T-helper 2 cell treated with Interferon-gamma antibody and Interleukin-4, amounts not matched to agents 5 μg/mL and 100 μg/mL, for 36 hours (primary cell): ENCODE results near the gene URAD.

Source experiments
- DNase-seq: peaks from one replicate; pipeline ENCODE4 v3.0.0; 2021; ENCODE audit warnings: low spot score
- H3K27ac Mint-ChIP-seq: one replicate; pipeline ENCODE4 v1.8.0; 2021; ENCODE audit warnings: mild to moderate bottlenecking, mixed read lengths
- H3K27me3 Mint-ChIP-seq: one replicate; pipeline ENCODE4 v1.8.0; 2021; ENCODE audit warnings: low read depth, mixed read lengths
- H3K36me3 Mint-ChIP-seq: one replicate; pipeline ENCODE4 v1.8.0; 2021; ENCODE audit warnings: low read depth, mixed read lengths
- H3K4me1 Mint-ChIP-seq: one replicate; pipeline ENCODE4 v1.8.0; 2021; ENCODE audit warnings: low read depth, mixed read lengths
- H3K4me3 Mint-ChIP-seq: one replicate; pipeline ENCODE4 v1.8.0; 2022; ENCODE audit warnings: mild to moderate bottlenecking, moderate library complexity, mixed read lengths
- H3K9me3 Mint-ChIP-seq: one replicate; pipeline ENCODE4 v1.8.0; 2021; ENCODE audit warnings: mixed read lengths

Gene URAD

DNA sequence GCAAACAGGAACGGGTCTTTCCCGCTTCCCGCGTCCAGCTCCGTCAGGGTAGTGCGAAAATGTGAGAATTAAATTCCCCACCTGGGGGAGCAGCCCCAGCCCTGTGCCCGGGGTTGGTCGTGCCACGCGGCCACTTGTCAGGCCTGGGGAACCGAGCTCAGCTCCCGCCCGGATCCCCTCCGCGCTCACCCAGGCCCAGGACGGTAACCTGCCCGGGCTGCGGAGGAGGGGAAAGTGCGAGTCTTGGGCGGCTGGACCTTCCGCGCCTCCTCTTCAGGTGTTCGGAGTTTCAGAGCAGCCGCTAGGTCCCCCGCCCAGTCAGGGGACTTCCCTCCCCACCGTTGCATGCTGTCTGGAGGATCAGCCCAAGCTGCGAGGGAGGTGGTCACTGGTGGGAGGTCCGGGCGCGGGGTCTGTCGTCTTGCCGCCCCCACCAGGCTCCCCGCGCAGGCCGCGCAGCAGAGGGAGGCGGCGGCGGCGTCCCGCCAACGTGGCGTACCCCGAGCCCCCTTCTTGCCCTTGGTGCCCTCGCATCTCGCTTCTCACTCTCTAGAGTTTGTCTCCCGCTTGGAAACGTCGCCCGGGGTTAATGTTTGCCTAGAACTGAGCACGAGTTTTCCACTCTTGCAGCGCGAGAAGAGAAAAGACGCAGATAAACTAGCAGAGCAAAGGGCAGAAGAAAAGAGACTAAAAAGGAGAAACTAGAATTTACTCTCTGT lies 8.1 kb downstream of the URAD start:
- Mint-ChIP-seq H3K9me3 (no peaks in the 10 kb centered on the region), H3K4me3 (no peak overlapping the region), H3K36me3 (no peaks in the 10 kb centered on the region), H3K4me1 (peaks cover 3% of the 10 kb centered on the region), H3K27ac (no peak overlapping the region), H3K27me3 (peaks cover 73% of the 10 kb centered on the region)
- no peak for DNase-seq

DNA sequence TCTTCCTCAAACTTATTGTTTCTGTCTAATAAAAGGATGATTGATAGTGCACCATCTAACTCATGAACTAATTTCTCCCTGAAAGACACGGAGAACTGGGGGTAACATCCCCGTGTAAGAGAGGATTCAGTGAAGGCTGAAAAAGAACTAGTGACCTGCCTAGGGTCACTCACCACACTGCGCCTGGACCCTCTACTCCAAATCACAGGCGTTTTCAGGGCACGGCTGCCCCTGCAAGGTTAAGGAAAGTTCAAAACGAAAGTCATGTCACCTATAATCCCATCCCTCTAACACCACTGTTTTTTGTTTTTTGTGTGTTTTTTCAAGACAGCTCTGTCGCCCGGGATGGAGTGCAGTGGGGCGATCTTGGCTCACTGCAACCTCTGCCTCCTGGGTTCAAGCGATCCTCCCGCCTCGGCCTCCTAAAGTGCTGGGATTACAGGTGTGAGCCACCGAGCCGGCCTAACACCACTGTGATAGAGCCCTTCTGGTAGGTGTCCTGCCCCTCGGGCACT lies 8.7 kb downstream of the URAD start:
- Mint-ChIP-seq H3K9me3 (no peaks in the 10 kb centered on the region), H3K4me3 (no peak overlapping the region), H3K27ac (peak overlapping the region; percentile 49), H3K4me1 (peaks cover 6% of the 10 kb centered on the region), H3K36me3 (no peaks in the 10 kb centered on the region), H3K27me3 (peaks cover 79% of the 10 kb centered on the region)
- DNase-seq = no peak

DNA sequence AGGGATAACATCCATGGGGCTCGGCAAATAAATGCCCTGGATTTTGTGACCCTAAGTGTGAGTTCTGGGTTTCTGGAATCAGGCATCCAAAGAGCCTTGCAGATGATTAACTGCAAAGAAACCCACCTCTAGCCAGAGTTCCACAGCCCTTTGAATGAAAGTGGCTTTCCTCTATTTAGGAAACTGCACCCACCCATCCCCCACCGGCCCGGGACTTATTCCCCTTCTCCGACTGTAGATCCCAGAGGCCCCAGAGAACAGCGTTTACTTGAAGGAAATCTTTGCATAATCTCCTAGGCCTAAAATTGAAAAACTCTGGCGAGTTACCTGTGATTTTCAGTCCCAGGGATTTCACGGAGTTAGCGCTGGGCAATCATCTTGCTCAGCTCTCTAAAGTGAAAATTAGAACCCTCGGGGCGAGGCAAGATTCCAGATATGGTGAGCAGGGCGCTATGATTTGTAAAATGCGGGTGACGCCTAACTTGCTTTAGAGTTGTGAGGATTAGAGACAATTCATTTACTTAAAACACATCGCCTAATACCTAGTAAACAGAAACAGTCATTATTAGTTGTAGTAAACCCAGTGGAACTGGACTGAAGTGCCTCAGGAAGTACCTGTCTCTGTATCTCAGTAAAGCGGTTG lies 9.4 kb downstream of the URAD start:
- H3K9me3 Mint-ChIP-seq = no peaks in the 10 kb centered on the region
- no peaks in the 10 kb centered on the region for H3K36me3 Mint-ChIP-seq
- H3K4me1 Mint-ChIP-seq = peaks cover 6% of the 10 kb centered on the region
- H3K27ac Mint-ChIP-seq = no peak overlapping the region
- H3K4me3 Mint-ChIP-seq = no peak overlapping the region
- no peak for DNase-seq
- H3K27me3 Mint-ChIP-seq = peaks cover 83% of the 10 kb centered on the region

DNA sequence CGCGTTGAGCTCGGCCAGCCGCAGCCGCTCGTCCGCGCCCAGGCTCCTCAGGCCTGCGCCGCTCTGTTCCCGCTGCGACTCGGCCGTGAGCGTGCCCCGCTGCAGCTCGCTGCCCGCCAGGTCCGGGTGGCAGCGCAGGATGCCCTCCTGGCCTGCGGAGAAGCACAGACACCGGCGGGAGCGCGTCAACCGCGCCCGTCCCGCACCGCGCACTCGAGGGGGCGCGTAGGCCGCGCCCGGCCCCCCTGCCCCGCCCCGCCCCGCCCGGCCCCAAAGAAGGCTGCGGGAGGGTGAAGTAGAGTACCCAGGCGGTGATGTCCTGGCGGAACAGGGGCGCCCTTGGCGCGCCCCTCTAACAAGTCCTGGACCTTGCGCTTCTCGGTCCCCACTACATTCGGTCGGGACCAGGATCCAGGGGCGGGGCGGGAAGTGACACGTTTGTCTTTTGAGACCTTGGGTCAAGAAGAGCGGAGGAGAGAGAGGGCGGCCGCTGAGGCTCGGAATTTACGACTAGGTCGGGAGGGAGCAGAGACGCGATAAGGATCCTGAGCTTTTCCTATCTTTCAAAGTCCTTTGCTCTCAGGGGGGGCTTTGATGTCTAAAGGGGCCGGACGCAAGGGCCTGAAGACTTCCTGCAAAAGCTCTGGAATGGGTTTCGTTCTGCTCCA lies 10.1 kb downstream of the URAD start:
- Mint-ChIP-seq H3K27me3 (peaks cover 85% of the 10 kb centered on the region), H3K27ac (no peak overlapping the region), H3K9me3 (no peaks in the 10 kb centered on the region), H3K4me3 (no peak overlapping the region), H3K4me1 (peaks cover 6% of the 10 kb centered on the region), H3K36me3 (no peaks in the 10 kb centered on the region)
- no peak for DNase-seq

DNA sequence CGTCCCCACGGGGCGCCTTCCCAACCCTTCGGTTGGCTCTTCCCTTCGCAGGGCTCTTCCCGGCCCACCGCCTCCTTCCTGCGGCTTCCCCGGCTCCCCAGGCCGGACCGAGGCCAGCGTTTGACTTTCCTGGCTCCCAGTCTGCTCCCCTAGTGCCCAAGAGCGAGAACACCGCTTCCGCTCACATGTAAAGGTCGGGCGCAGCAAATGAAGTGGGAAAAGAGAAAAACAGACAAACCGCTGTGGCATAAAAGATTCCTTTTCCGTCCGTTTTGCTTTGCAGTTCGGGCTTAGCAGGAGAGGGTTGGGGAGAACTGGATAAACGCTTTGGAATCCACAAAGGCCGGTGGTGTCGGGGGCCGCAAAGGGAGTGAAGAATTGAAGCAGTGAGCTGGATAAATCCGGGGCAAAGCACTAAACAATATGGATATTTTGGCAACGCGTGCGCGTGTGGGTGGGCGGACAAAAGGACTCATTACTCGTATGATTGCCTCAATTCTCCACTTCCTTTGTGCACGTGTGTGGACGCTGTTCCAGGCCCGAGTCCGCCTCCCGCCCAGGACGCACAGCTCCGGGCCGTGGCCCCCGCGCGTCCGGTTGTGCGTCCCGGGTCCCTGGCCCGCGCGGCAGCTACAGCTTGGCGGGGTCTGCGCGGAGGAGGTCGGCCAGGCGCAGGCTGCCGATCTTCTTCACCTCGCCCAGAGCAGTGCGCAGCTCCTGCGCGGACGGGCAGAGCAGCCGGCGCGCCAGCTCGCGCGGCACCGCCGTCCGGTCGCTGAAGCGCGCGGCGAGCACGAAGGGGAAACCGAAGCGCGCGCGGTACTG lies 10.8 kb downstream of the URAD start:
- no peaks in the 10 kb centered on the region for H3K36me3 Mint-ChIP-seq
- H3K27ac Mint-ChIP-seq = peak overlapping the region; percentile 74
- no peak for DNase-seq
- no peak overlapping the region for H3K4me3 Mint-ChIP-seq
- H3K4me1 Mint-ChIP-seq = peaks cover 6% of the 10 kb centered on the region
- H3K27me3 Mint-ChIP-seq = peaks cover 87% of the 10 kb centered on the region
- H3K9me3 Mint-ChIP-seq = no peaks in the 10 kb centered on the region

DNA sequence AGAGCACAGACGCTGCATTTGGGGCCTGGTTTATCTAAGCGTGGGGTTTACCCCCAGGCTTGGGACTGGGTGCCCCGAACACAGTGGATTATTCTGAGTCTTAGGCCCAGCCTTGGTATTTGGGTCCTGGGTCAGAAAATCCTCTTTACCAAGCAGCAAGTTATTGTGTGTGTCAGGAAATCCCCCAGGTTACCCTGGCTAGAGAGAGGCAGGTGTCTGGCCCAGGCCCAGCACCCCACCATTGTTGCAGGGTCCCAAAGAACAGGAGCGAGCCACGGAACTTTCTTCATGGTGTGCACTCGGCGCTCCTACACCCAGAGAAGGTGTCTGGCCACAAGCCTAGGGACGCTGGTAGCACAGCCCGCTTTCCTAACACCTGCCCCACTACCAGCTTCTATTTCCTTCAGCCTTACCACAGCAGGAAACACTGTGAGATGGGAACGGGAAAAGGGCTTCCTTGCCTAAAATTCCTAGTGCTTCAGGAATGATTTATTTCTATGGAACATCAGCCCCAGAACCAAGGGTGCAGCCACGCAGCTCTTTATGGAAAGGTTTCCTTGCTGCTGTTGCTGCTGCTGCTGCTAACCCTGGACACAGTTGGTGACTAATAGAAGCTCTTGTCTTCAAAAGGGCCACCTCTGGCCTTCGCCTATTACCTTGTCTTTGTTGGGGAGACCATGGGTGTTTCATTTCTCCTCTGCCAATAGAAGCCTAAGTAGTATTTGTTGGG lies 12.0 kb downstream of the URAD start:
- no peak overlapping the region for H3K4me3 Mint-ChIP-seq
- no peak overlapping the region for H3K27ac Mint-ChIP-seq
- H3K9me3 Mint-ChIP-seq = no peaks in the 10 kb centered on the region
- no peak for DNase-seq
- no peaks in the 10 kb centered on the region for H3K36me3 Mint-ChIP-seq
- peaks cover 6% of the 10 kb centered on the region for H3K4me1 Mint-ChIP-seq
- H3K27me3 Mint-ChIP-seq = peaks cover 84% of the 10 kb centered on the region

DNA sequence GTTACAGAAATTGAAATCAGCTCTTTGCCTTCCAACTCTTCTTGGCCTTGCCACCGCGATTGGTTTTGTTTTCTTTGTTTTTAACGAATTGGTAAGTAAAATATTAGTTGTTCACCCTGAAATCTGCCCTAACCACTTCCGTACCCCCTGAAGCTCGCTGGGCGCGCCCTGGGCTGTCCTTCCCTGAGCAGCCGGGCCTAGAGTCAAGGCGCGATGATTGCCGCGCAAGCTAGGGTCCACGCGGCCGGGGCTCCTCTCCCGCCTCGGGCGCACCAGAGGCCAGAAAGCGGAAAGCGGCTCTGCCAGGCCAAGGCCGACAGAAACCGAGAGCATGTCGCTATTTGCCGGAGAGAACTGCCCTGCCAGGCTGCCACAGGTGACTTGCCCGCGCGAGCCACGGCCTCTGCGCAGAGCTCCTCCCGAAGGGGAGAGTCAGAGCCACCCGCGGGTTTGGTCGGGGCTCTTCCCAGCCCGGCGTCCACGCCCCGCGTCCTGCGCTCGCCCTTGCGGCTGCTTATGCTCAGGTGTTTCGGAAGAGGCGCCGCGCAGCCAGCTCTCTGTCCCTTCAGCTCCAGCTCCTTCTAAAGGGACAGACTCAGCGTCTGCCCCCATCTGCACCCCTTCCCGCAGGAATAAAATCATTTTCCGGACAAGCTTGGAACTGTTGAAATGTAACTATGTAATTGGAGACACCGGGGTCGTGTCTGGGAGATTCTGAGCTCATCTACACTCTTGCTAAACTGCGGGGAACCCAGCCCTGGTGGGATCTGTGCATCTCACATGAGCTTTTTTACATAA lies 12.7 kb downstream of the URAD start:
- Mint-ChIP-seq H3K27me3 (peaks cover 84% of the 10 kb centered on the region), H3K27ac (peak overlapping the region; percentile 41), H3K36me3 (no peaks in the 10 kb centered on the region), H3K9me3 (no peaks in the 10 kb centered on the region), H3K4me1 (peaks cover 6% of the 10 kb centered on the region), H3K4me3 (no peak overlapping the region)
- no peak for DNase-seq

DNA sequence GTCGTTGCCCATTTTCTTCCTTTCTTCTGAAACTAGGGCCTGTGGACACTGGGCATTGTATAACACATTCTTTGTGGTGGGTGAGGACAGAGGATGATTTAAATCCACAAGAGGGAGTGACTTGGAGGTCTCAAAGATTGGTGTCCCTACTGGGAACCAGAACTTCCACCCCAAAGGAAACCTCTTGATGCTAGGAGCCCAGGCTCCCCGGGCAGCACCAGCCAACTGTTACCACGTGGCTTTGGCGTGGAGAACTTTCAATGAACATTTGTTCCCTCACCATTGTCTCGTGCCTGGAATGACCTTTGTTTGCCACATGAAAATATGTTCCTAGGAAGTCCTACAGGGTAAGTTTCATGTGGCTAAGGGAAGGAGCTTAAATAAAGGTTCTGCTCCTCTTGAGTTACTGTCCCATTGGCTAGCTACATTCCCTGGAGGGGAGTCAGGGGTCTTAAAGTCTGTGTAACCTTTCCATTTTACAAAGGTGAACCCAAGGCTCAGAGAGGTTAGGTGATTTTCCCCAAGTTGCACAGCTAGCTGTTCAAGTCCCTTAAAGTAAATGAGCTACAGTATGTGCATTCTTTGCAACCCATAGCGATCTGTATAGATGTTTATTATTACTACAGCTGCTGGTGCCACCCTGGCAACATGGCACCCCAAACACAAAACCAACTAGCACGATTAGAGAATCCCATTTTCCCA lies 14.4 kb downstream of the URAD start:
- no peak for DNase-seq
- H3K36me3 Mint-ChIP-seq = peaks cover 1% of the 10 kb centered on the region
- H3K9me3 Mint-ChIP-seq = no peaks in the 10 kb centered on the region
- H3K27ac Mint-ChIP-seq = no peak overlapping the region
- no peak overlapping the region for H3K4me3 Mint-ChIP-seq
- H3K4me1 Mint-ChIP-seq = peaks cover 6% of the 10 kb centered on the region
- peaks cover 88% of the 10 kb centered on the region for H3K27me3 Mint-ChIP-seq

DNA sequence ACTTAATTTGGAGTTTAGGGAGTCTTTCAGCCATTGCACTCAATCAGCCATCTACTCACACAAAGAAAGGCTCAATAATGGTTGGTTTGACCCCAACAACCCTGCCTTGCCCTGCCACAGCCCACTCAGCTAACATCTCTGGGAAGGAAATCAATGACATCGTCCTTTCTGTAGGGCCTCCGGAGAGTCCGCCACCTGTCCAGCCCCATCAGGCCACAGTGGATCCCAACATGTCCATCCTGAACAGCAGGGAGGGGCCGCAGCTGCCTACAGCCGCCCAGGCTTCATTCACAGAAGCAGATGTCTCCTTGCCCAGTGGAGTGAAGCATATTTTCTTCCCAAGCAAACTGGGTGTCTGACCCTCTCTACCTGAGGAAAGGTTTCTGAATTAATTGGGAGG lies 15.2 kb downstream of the URAD start:
- H3K27me3 Mint-ChIP-seq = peaks cover 82% of the 10 kb centered on the region
- peaks cover 6% of the 10 kb centered on the region for H3K4me1 Mint-ChIP-seq

DNA sequence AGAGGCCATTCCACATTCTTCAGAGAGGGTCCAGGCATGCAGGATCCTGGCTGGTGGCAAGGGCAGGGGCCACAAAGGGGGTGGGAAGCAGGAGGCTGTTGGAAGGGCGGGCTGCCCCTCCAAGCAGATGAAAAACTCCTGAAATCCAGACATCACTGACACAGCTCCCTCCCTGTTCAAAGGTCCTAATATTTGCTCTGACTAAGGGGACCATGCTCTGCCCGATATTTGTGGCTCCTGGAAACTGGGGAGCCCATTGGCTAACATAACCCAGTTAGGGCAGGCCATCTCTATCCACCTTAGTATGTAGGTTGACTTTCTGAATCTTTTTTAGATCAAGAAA lies 16.0 kb downstream of the URAD start:
- peaks cover 2% of the 10 kb centered on the region for H3K36me3 Mint-ChIP-seq
- peaks cover 7% of the 10 kb centered on the region for H3K4me1 Mint-ChIP-seq
- peaks cover 85% of the 10 kb centered on the region for H3K27me3 Mint-ChIP-seq
- no peaks in the 10 kb centered on the region for H3K9me3 Mint-ChIP-seq
- no peak overlapping the region for H3K4me3 Mint-ChIP-seq
- no peak overlapping the region for H3K27ac Mint-ChIP-seq
- DNase-seq = no peak

More for the DNA sequence above, 15.2 kb downstream of the URAD start:
- DNase-seq = no peak
- H3K4me3 Mint-ChIP-seq = no peak overlapping the region
- H3K9me3 Mint-ChIP-seq = no peaks in the 10 kb centered on the region
- peaks cover 2% of the 10 kb centered on the region for H3K36me3 Mint-ChIP-seq
- H3K27ac Mint-ChIP-seq = no peak overlapping the region

DNA sequence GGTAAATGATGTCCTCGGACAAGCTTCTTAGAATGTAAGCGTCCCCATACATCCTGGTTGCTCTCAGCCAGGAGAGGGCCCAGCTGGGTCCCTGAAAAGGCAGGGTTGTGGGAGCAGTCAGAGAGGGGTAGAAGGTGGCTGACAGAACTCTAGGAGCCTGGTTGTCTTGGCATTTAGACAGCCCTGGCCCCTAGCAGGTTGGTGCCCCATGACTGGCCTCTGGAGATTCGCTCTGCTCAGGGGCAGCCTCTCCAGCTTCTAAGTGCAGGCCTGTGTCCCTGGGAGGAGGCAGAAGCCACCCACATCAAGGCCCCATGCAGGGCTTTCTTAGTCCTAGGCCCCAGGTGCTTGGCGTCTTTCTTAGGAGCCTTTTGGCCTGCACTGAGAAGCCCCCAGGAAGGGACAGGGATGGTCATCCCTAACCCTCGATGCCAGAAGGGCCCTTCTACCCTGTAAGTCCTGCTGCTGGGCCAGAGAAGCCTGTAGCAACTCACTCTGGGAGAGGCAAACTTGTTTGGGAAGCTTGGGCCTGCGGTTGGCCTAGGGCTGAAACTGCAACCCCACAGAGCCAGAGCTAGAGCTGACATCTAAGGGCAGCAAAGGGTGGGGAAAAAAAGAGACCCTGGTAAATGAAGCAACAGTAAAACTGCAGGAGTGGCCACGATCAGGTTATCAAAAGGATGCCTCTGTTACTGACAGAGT lies 16.6 kb downstream of the URAD start:
- Mint-ChIP-seq H3K9me3 (no peaks in the 10 kb centered on the region), H3K36me3 (peaks cover 2% of the 10 kb centered on the region), H3K4me3 (no peak overlapping the region), H3K4me1 (peaks cover 7% of the 10 kb centered on the region), H3K27me3 (peaks cover 85% of the 10 kb centered on the region), H3K27ac (no peak overlapping the region)
- no peak for DNase-seq

DNA sequence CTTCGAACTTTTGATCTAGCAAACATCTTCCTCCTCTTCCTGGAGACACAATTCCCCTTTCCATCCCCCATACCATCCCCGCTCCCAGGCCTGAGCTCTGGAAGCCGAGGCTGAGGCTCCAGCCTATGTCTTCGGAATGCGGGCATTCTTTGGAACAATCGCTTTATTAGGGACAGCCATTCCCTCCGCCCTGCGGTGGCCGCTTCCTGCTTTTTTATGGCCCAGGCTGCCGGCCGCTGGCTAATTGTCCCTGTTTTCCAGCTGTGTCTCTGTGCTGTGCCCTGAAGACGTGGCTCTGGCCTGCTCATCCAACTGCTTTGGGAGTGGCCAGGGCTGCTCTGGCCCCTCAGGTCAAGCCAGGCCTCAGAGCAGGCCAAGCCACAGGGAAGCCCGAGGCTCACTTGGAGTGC lies 17.3 kb downstream of the URAD start:
- Mint-ChIP-seq H3K4me3 (no peak overlapping the region), H3K4me1 (peaks cover 7% of the 10 kb centered on the region), H3K27me3 (peaks cover 86% of the 10 kb centered on the region), H3K27ac (no peak overlapping the region), H3K36me3 (peaks cover 2% of the 10 kb centered on the region), H3K9me3 (no peaks in the 10 kb centered on the region)
- no peak for DNase-seq
